ENCODE measurements around the gene FGF22.
"Not testable (repeated sequence)": the region's sequence is repeated elsewhere in the genome, so short reads cannot be mapped to it uniquely, and the experiment has no call there.

FGF22 gene

GRCh38 chr19:597406-598315 lies 42.0 kb upstream of the FGF22 start:
- no peak overlapping the region for H3K27ac ChIP-seq (ENCODE audit: low read length)
- no peaks in the 10 kb centered on the region for H3K27me3 ChIP-seq (ENCODE audit: low read depth, low read length)
- peaks cover 0 to 2% of the 10 kb centered on the region in 2 donors for H3K9me3 ChIP-seq (ENCODE audit: control insufficient read depth in 1 of 2, low read length in 2 of 2)
- H3K36me3 ChIP-seq (ENCODE audit: control insufficient read depth in 1 of 2, insufficient read depth in 2 of 2, low read length in 2 of 2), result no peaks in the 10 kb centered on the region
- H3K4me3 ChIP-seq (ENCODE audit: low read depth in 1 of 2, low read length in 2 of 2), result no peak overlapping the region
- H3K4me1 ChIP-seq (ENCODE audit: control insufficient read depth in 1 of 2, insufficient read depth in 2 of 2, low read length in 2 of 2), result no peaks in the 10 kb centered on the region

DNA sequence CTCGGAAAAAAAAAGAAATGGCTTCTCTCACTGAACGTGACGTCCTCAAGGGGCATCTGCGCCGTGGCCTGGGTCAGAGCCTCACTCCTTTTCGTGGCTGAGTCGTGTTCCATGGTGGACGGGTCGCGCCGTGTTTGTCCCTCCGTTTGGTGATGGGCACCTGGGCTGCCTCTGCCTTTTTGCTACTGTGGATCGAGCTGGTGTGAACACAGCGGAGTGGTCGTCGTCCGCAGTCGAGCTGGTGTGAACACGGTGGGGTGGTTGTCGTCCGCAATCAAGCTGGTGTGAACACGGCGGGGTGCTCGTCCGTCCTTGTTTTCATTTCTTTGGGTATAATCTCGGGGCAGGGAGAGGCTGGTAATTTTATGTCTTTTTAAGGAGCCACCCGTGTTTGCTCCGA lies 38.4 kb upstream of the FGF22 start:
- Histone ChIP-seq H3K27me3 (ENCODE audit: low read depth, low read length) (no peaks in the 10 kb centered on the region), H3K4me3 (ENCODE audit: low read depth in 1 of 2, low read length in 2 of 2) (no peak overlapping the region), H3K36me3 (ENCODE audit: control insufficient read depth in 1 of 2, insufficient read depth in 2 of 2, low read length in 2 of 2) (no peaks in the 10 kb centered on the region), H3K27ac (ENCODE audit: low read length) (no peak overlapping the region), H3K9me3 (ENCODE audit: control insufficient read depth in 1 of 2, low read length in 2 of 2) (peaks cover 0 to 2% of the 10 kb centered on the region in 2 donors), H3K4me1 (ENCODE audit: control insufficient read depth in 1 of 2, insufficient read depth in 2 of 2, low read length in 2 of 2) (no peaks in the 10 kb centered on the region)

GRCh38 chr19:601790-602189 lies 37.9 kb upstream of the FGF22 start:
- H3K4me1 ChIP-seq (ENCODE audit: control insufficient read depth in 1 of 2, insufficient read depth in 2 of 2, low read length in 2 of 2), result no peaks in the 10 kb centered on the region
- H3K4me3 ChIP-seq (ENCODE audit: low read depth in 1 of 2, low read length in 2 of 2), result no peak overlapping the region
- H3K9me3 ChIP-seq (ENCODE audit: control insufficient read depth in 1 of 2, low read length in 2 of 2), result peaks cover 0 to 2% of the 10 kb centered on the region in 2 donors
- no peak overlapping the region for H3K27ac ChIP-seq (ENCODE audit: low read length)
- H3K36me3 ChIP-seq (ENCODE audit: control insufficient read depth in 1 of 2, insufficient read depth in 2 of 2, low read length in 2 of 2), result no peaks in the 10 kb centered on the region
- no peaks in the 10 kb centered on the region for H3K27me3 ChIP-seq (ENCODE audit: low read depth, low read length)

DNA sequence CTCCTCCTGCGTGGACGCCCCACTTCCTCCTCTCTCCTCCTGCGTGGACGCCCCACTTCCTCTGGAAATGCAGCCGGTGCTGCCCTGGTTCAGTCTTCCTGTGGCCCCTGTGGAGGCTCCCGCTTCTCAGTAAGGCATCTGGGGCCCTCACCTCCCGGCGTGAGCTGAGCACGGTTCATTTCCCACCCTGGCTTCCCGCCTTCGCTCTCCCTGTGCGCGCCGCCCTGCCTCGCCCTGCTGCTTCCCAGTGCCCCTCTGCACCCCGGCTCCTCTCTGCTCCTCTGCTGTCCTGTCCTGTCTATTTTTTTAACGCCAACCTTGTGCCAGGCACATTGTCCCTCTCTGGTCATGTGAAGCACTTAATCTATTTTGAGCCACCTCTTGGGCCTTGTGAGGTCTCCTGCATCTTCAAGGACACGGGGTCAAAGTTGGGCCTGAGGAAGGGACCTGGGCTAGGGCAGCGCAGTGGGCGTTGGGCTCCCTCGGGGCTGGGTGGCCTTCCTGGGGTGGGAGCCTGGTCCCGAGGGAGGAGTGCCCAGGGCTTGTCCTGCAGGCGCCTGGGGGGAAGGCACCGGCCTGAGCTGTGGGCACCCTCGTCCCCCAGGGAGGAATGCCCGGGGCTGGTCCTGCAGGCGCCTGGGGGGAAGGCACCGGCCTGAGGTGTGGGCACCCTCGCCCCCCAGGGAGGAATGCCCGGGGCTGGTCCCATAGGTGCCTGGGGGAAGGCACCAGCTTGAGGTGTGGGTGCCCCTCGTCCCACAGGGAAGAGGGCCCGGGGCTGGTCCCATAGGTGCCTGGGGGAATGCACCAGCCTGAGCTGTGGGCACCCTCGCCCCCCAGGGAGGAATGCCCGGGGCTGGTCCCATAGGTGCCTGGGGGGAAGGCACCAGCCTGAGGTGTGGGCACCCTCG lies 37.0 kb upstream of the FGF22 start:
- Histone ChIP-seq H3K36me3 (ENCODE audit: control insufficient read depth in 1 of 2, insufficient read depth in 2 of 2, low read length in 2 of 2) (no peaks in the 10 kb centered on the region), H3K9me3 (ENCODE audit: control insufficient read depth in 1 of 2, low read length in 2 of 2) (peaks cover 0 to 2% of the 10 kb centered on the region in 2 donors), H3K27me3 (ENCODE audit: low read depth, low read length) (no peaks in the 10 kb centered on the region), H3K4me1 (ENCODE audit: control insufficient read depth in 1 of 2, insufficient read depth in 2 of 2, low read length in 2 of 2) (no peaks in the 10 kb centered on the region), H3K27ac (ENCODE audit: low read length) (no peak overlapping the region), H3K4me3 (ENCODE audit: low read depth in 1 of 2, low read length in 2 of 2) (no peak overlapping the region)

GRCh38 chr19:603302-603639 lies 36.4 kb upstream of the FGF22 start:
- not testable (repeated sequence) for H3K36me3 ChIP-seq (ENCODE audit: control insufficient read depth in 1 of 2, insufficient read depth in 2 of 2, low read length in 2 of 2); H3K27ac ChIP-seq (ENCODE audit: low read length); H3K4me3 ChIP-seq (ENCODE audit: low read depth in 1 of 2, low read length in 2 of 2); H3K4me1 ChIP-seq (ENCODE audit: control insufficient read depth in 1 of 2, insufficient read depth in 2 of 2, low read length in 2 of 2); H3K9me3 ChIP-seq (ENCODE audit: control insufficient read depth in 1 of 2, low read length in 2 of 2); H3K27me3 ChIP-seq (ENCODE audit: low read depth, low read length)

DNA sequence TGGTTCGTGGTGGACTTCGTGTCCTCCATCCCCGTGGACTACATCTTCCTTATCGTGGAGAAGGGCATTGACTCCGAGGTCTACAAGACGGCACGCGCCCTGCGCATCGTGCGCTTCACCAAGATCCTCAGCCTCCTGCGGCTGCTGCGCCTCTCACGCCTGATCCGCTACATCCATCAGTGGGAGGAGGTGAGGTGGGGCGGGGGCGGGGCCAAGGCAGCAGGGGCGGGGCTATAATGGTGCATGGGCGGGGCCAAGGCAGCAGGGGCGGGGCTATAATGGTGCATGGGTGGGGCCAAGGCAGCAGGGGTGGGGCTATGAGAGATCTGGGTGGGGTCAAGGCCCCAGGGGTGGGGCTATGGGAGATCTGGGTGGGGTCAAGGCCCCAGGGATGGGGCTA lies 35.9 kb upstream of the FGF22 start:
- not testable (repeated sequence) for H3K36me3 ChIP-seq (ENCODE audit: control insufficient read depth in 1 of 2, insufficient read depth in 2 of 2, low read length in 2 of 2); H3K9me3 ChIP-seq (ENCODE audit: control insufficient read depth in 1 of 2, low read length in 2 of 2); H3K27me3 ChIP-seq (ENCODE audit: low read depth, low read length); H3K27ac ChIP-seq (ENCODE audit: low read length); H3K4me1 ChIP-seq (ENCODE audit: control insufficient read depth in 1 of 2, insufficient read depth in 2 of 2, low read length in 2 of 2); H3K4me3 ChIP-seq (ENCODE audit: low read depth in 1 of 2, low read length in 2 of 2)

DNA sequence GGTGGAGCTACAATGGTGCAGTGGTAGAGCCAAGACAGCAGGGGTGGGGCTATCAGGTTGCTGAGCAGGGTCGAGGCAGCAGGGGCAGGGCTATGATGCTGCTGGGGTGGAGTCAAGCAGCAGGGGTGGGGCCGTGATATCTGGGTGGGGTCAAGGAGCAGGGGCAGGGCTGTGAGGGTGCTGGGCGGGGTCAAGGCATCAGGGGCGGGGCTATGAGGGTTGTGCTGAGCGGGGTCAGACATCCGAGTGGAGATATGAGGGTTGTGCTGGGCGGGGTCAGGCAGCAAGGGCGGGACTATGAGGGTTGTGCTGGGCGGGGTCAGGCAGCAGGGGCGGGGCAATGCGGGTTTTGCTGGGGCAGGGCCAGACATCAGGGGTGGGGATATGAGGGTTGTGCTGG lies 35.3 kb upstream of the FGF22 start:
- Histone ChIP-seq H3K27ac (ENCODE audit: low read length) (no peak overlapping the region), H3K4me3 (ENCODE audit: low read depth in 1 of 2, low read length in 2 of 2) (no peak overlapping the region), H3K4me1 (ENCODE audit: control insufficient read depth in 1 of 2, insufficient read depth in 2 of 2, low read length in 2 of 2) (no peaks in the 10 kb centered on the region), H3K36me3 (ENCODE audit: control insufficient read depth in 1 of 2, insufficient read depth in 2 of 2, low read length in 2 of 2) (no peaks in the 10 kb centered on the region), H3K27me3 (ENCODE audit: low read depth, low read length) (no peaks in the 10 kb centered on the region), H3K9me3 (ENCODE audit: control insufficient read depth in 1 of 2, low read length in 2 of 2) (peaks cover 0 to 2% of the 10 kb centered on the region in 2 donors)

GRCh38 chr19:605061-605971 lies 34.4 kb upstream of the FGF22 start:
- H3K4me1 ChIP-seq (ENCODE audit: control insufficient read depth in 1 of 2, insufficient read depth in 2 of 2, low read length in 2 of 2); H3K4me3 ChIP-seq (ENCODE audit: low read depth in 1 of 2, low read length in 2 of 2); H3K36me3 ChIP-seq (ENCODE audit: control insufficient read depth in 1 of 2, insufficient read depth in 2 of 2, low read length in 2 of 2); H3K9me3 ChIP-seq (ENCODE audit: control insufficient read depth in 1 of 2, low read length in 2 of 2); H3K27ac ChIP-seq (ENCODE audit: low read length); H3K27me3 ChIP-seq (ENCODE audit: low read depth, low read length): not testable (repeated sequence)

GRCh38 chr19:607301-608154 lies 32.2 kb upstream of the FGF22 start:
- Histone ChIP-seq H3K27me3 (ENCODE audit: low read depth, low read length) (no peaks in the 10 kb centered on the region), H3K27ac (ENCODE audit: low read length) (no peak overlapping the region), H3K9me3 (ENCODE audit: control insufficient read depth in 1 of 2, low read length in 2 of 2) (no peaks in the 10 kb centered on the region), H3K4me1 (ENCODE audit: control insufficient read depth in 1 of 2, insufficient read depth in 2 of 2, low read length in 2 of 2) (peaks cover 0 to 8% of the 10 kb centered on the region in 2 donors), H3K4me3 (ENCODE audit: low read depth in 1 of 2, low read length in 2 of 2) (no peak overlapping the region), H3K36me3 (ENCODE audit: control insufficient read depth in 1 of 2, insufficient read depth in 2 of 2, low read length in 2 of 2) (no peaks in the 10 kb centered on the region)

DNA sequence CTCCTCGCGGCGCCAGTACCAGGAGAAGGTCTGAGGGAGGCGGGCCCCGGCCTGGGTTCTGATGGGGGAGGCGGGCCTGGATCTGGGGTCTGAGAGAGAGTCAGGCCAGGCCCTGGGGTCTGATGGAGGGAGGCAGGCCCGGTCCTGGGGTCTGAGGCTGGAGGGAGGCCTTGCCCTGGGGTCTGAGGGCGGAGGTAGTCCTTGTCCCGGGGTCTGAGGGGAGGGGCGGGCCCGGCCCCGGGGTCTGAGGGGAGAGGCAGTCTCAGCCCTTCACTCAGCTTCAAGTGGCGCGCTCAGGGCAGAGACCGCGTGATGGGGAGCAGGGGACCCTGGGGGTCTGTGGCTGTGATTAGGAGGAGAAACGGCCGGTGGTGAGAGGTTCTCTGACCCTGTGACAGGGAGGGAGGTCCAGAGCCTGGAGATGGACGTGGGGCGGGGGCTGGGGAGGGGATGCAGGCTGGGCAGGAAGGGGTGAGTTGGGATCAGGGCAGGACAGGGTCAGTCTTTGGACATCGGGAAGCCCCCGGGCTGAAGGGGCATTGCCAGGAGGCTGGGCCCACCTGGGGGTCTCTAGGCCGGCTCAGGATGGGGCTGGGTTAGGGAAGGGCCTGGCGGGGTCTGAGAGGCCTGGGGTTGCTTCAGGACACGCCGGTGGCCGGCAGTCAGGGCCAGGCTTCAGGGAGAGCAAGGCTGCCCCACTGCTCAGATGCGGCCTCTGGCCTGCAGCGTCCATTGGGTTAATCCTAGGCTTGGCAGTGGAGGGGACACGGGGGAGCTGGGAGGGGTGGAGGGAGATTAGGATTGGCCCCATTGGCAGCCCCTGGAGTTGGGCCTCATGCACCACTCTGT lies 31.3 kb upstream of the FGF22 start:
- no peaks in the 10 kb centered on the region for H3K27me3 ChIP-seq (ENCODE audit: low read depth, low read length)
- H3K27ac ChIP-seq (ENCODE audit: low read length), result no peak overlapping the region
- H3K9me3 ChIP-seq (ENCODE audit: control insufficient read depth in 1 of 2, low read length in 2 of 2), result no peaks in the 10 kb centered on the region
- no peaks in the 10 kb centered on the region for H3K36me3 ChIP-seq (ENCODE audit: control insufficient read depth in 1 of 2, insufficient read depth in 2 of 2, low read length in 2 of 2)
- no peak overlapping the region for H3K4me3 ChIP-seq (ENCODE audit: low read depth in 1 of 2, low read length in 2 of 2)
- H3K4me1 ChIP-seq (ENCODE audit: control insufficient read depth in 1 of 2, insufficient read depth in 2 of 2, low read length in 2 of 2), result peaks cover 0 to 8% of the 10 kb centered on the region in 2 donors
